Heart right ventricle (tissue), 16 donors: ENCODE results near the gene OLA1. TPM values are rescaled to one million over a fixed set of nuclear protein-coding genes. Genes with fewer than 3 reads are reported as not detected.

Experiments used
- ATAC-seq, 8 donors: fragments of 200-7000 bp; cut with Tn5 transposase; one replicate each; pipeline ENCODE4 v1.9.1; 2020; ENCODE audit warnings: mild to moderate bottlenecking in 8 of 8, moderate library complexity in 8 of 8, moderate number of reproducible peaks in 1 of 8
- DNase-seq, 2 donors: peaks; one replicate each; pipeline ENCODE4 v3.0.0-alpha.2; 2020
- H3K27ac ChIP-seq, 10 donors: fragments of 200-600 bp; sonication (generic) in 2 of 10; one replicate each; pipeline versions ENCODE4 v1.5.0 to v1.8.0; 2020 to 2022; ENCODE audit warnings: mild to moderate bottlenecking in 3 of 10
- H3K27me3 ChIP-seq, 7 donors: fragments of 200-600 bp; one replicate each; pipeline ENCODE4 v1.8.0; 2021 to 2022; ENCODE audit warnings: mild to moderate bottlenecking in 2 of 7
- H3K36me3 ChIP-seq, 9 donors: fragments of 200-600 bp; sonication (generic) in 1 of 9; one replicate each; pipeline versions ENCODE4 v1.5.0 to v1.8.0; 2020 to 2022; ENCODE audit warnings: mild to moderate bottlenecking in 2 of 9
- H3K4me1 ChIP-seq, 9 donors: fragments of 200-600 bp; sonication (generic) in 1 of 9; one replicate each; pipeline versions ENCODE4 v1.5.0 to v1.8.0; 2020 to 2022; ENCODE audit warnings: mild to moderate bottlenecking in 4 of 9
- H3K4me3 ChIP-seq, 10 donors: fragments of 200-600 bp; sonication (generic) in 2 of 10; one replicate each; pipeline versions ENCODE4 v1.5.0 to v1.8.0; 2020 to 2022; ENCODE audit warnings: mild to moderate bottlenecking in 7 of 10, moderate library complexity in 2 of 10
- H3K9me3 ChIP-seq, 11 donors: fragments of 200-600 bp in 10 of 11; sonication (generic) in 2 of 11; one replicate each; pipeline versions ENCODE4 v1.5.0 to v1.8.0; 2013 to 2022; ENCODE audit warnings: mild to moderate bottlenecking in 2 of 11, control low read depth in 1 of 11, moderate library complexity in 1 of 11
- CTCF ChIP-seq, 9 donors: fragments of 200-600 bp; sonication (generic) in 2 of 9; IDR thresholded peaks; one replicate each; pipeline versions ENCODE4 v1.5.0 to v1.8.0; 2021 to 2022; ENCODE audit warnings: antibody characterized with exemption in 9 of 9, mild to moderate bottlenecking in 5 of 9, moderate library complexity in 1 of 9
- WGBS, 2 donors: extraction: QIAGEN DNeasy Blood & Tissue Kit; methylation state at CpG; one replicate each; pipeline ENCODE4 v1.1.7; 2013; ENCODE audit warnings: inconsistent platforms in 1 of 2; 5-methylcytosine and 5-hydroxymethylcytosine counted together
- intact Hi-C, 10 donors: fragments of 100-400 bp; cut with DNase I; formaldehyde crosslinking; loops; one replicate each; pipeline versions ENCODE4 v1.11.1 to v1.14.2; 2022
- polyA plus RNA-seq, 2 donors: library from polyadenylated mRNA; stranded (reverse); fragments of 200-250 nt; gene quantifications; one replicate each; pipeline ENCODE4 v1.2.3, GENCODE V29; 2013
- total RNA-seq, 10 donors: library from RNA; stranded (reverse); fragmentation: NEBNext Ultra II Directional in 3 of 10; extraction: Animal tissue kit (Norgen Biotek cat#: 25700) in 3 of 10; gene quantifications; one replicate each; pipeline versions ENCODE4 v1.2.1 to v1.2.4, GENCODE V29; 2021 to 2023
- donor health status: Arrhythmogenic right ventricular cardiomyopathy.
- donor health status: ischemic (EF 13 %, LVEDD 7.1; RV severe dilation, severe dysfunction).
- donor health status: healthy with polysubstance abuse.
- donor health status: DM: no; HTN: yes; CAD: no.
- donor health status: DM: no; HTN: no; CAD: no.
- donor health status: ischemic (EF 25% LVEDD 6.9; RV normal size, moderate dysfunction).
- donor health status: ischemic (EF 25% LVEDD 5.7; RV mildly dilated, moderate dysfunction).
- donor health status: healthy.
- donor health status: DM: yes; HTN: yes; CAD: no.
- donor health status: Ischemic cardiomyopathy.
- donor health status: ischemic (EF 35%, LVEDD 5.7; RV mildly dilated, moderate dysfunction).
- donor health status: nonischemic (EF 11% LVEDD 7.7; RV severe dilation, severe dysfunction).
- donor health status: DM: yes; HTN: yes; CAD: no.
- donor health status: PGD.
- donor health status: ischemic (EF 29% LVEDD 5.4; RV normal size, mild dysfunction).
- donor health status: nonischemic (EF 23%, LVEDD 6.1; RV moderate dilation, normal function).

The OLA1 gene
- total and polyA plus RNA-seq, 12 donors = 23.7 to 85.2 (median 73.3) TPM

- DNase-seq (no peak), ATAC-seq (no peak)
- Histone ChIP-seq H3K36me3 (peaks cover 0 to 19% (median 0%) of the 10 kb centered on the region in 9 donors), H3K4me1 (no peaks in the 10 kb centered on the region), H3K27ac (no peak overlapping the region), H3K27me3 (no peaks in the 10 kb centered on the region), H3K4me3 (no peak overlapping the region), H3K9me3 (no peaks in the 10 kb centered on the region)
- TF ChIP-seq CTCF (IDR thresholded peaks at IDR 0.05) = no peak
- intact Hi-C loops = loop anchor here in 1 of 10 donors (10.0 kb wide), 1 partner anchor 320 kb away; no protein-coding TSS in a partner anchor
- 96 to 97% methylated on average over 4 of the region's 4 CpGs for WGBS, 2 donors
Observed at GRCh38 chr2:174074831-174075230, 173.5 kb downstream of the OLA1 start.

- no peak for DNase-seq
- no peaks in the 10 kb centered on the region for H3K9me3 ChIP-seq
- 99 to 100% methylated on average over 4 of the region's 4 CpGs for WGBS, 2 donors
- intact Hi-C loops = loop anchor here in 1 of 10 donors (10.0 kb wide), 1 partner anchor 318 kb away; no protein-coding TSS in a partner anchor
- ATAC-seq = no peak
- H3K36me3 ChIP-seq = peaks cover 0 to 19% (median 0%) of the 10 kb centered on the region in 9 donors
- no peaks in the 10 kb centered on the region for H3K4me1 ChIP-seq
- no peaks in the 10 kb centered on the region for H3K27me3 ChIP-seq
- no peak overlapping the region for H3K27ac ChIP-seq
- H3K4me3 ChIP-seq = no peak overlapping the region
- no peak for TF ChIP-seq CTCF (IDR thresholded peaks at IDR 0.05)
Observed at GRCh38 chr2:174072857-174073256, 175.5 kb downstream of the OLA1 start.

- no peak for DNase-seq
- Histone ChIP-seq H3K9me3 (no peaks in the 10 kb centered on the region), H3K36me3 (peaks cover 0 to 19% (median 0%) of the 10 kb centered on the region in 9 donors), H3K4me1 (no peaks in the 10 kb centered on the region), H3K4me3 (no peak overlapping the region), H3K27me3 (no peaks in the 10 kb centered on the region), H3K27ac (no peak overlapping the region)
- intact Hi-C loops = loop anchor here in 1 of 10 donors (10.0 kb wide), 1 partner anchor 317 kb away; no protein-coding TSS in a partner anchor
- ATAC-seq = no peak
- TF ChIP-seq CTCF (IDR thresholded peaks at IDR 0.05) = no peak
- 82 to 88% methylated on average over 4 of the region's 4 CpGs for WGBS, 2 donors
Observed at GRCh38 chr2:174072069-174072468, 176.3 kb downstream of the OLA1 start.

- Histone ChIP-seq H3K27me3 (peaks cover 0 to 4% (median 0%) of the 10 kb centered on the region in 7 donors), H3K4me1 (no peaks in the 10 kb centered on the region), H3K4me3 (no peak overlapping the region), H3K27ac (no peak overlapping the region), H3K9me3 (no peaks in the 10 kb centered on the region), H3K36me3 (peaks cover 0 to 19% (median 0%) of the 10 kb centered on the region in 9 donors)
- WGBS, 2 donors = 95 to 96% methylated on average over 3 of the region's 3 CpGs
- intact Hi-C loops = loop anchor here in 1 of 10 donors (10.0 kb wide), 1 partner anchor 317 kb away; no protein-coding TSS in a partner anchor
- no peak for TF ChIP-seq CTCF (IDR thresholded peaks at IDR 0.05)
- DNase-seq = no peak
- no peak for ATAC-seq
Observed at GRCh38 chr2:174071321-174071720, 177.0 kb downstream of the OLA1 start.
